Endothelial cell of umbilical vein (primary cell): ENCODE measurements around the gene RPP38. TPM values are rescaled to one million over a fixed set of nuclear protein-coding genes. Genes with fewer than 3 reads are reported as not detected.

Experiments used
- BruUV-seq: library from RNA; stranded (reverse); fragments of 400-500 nt; replicated peaks from 2 replicates; lab custom pipeline; 2021; lab: Mats Ljungman, UMichigan
- CTCF ChIA-PET: fragments of 300-600, 350-600 bp; sonication (Branson Sonifier 250); formaldehyde crosslinking; loops from one replicate; lab custom pipeline; 2021; ENCODE audit warnings: antibody characterized with exemption, inconsistent platforms; lab: Charles Lee
- POLR2A ChIA-PET: fragments of 300-600, 350-600 bp; sonication (Branson Sonifier 250); formaldehyde crosslinking; loops from one replicate; lab custom pipeline; 2021; ENCODE audit warnings: antibody characterized with exemption, inconsistent platforms; lab: Charles Lee
- DNase-seq: peaks from one replicate; pipeline ENCODE4 v3.0.0-alpha.2; 2011; ENCODE audit warnings: low read depth, low spot score
- FAIRE-seq: peaks from 2 replicates; lab custom pipeline; 2011; peaks lifted over from hg19 to GRCh38; lab: Jason Lieb, UNC
- H2AFZ ChIP-seq: 2 replicates; pipeline ENCODE4 v1.6.0; 2012; ENCODE audit warnings: low read depth, low read length, control low read depth, inconsistent platforms
- H3K27ac ChIP-seq: 2 replicates; pipeline ENCODE4 v1.5.1; 2011; ENCODE audit warnings: low read depth, mild to moderate bottlenecking, control low read depth, low read length, moderate library complexity; ENCODE audit not compliant: insufficient read depth
- H3K27me3 ChIP-seq, 2 experiments: 2 replicates each; pipeline versions ENCODE4 v1.6.0 to v1.6.1; 2011; ENCODE audit warnings: low read length in 2 of 2, mixed read lengths in 1 of 2; ENCODE audit not compliant: control insufficient read depth in 2 of 2, insufficient read depth in 2 of 2
- H3K36me3 ChIP-seq, 2 experiments: 2 replicates in 1 of 2; 3 replicates in 1 of 2; pipeline ENCODE4 v1.5.1; 2011; ENCODE audit warnings: low read length in 2 of 2, mild to moderate bottlenecking in 1 of 2, moderate library complexity in 1 of 2; ENCODE audit not compliant: control insufficient read depth in 2 of 2, insufficient read depth in 2 of 2; ENCODE audit errors: extremely low read depth in 1 of 2
- H3K4me1 ChIP-seq: 3 replicates; pipeline ENCODE4 v1.5.1; 2011; ENCODE audit warnings: mild to moderate bottlenecking, low read length; ENCODE audit not compliant: control insufficient read depth, insufficient read depth; ENCODE audit errors: extremely low read depth
- H3K4me2 ChIP-seq: 2 replicates; pipeline ENCODE4 v1.6.1; 2011; ENCODE audit warnings: low read length, control low read depth, mixed read lengths; ENCODE audit not compliant: insufficient read depth
- H3K4me3 ChIP-seq, 3 experiments: fragments of 200-600 bp in 1 of 3; sonication (generic), shearing (Covaris generic) in 1 of 3; replicated peaks in 1 of 3; 2 replicates each; pipeline ENCODE4 v1.5.1; 2011 to 2016; ENCODE audit warnings: control low read depth in 3 of 3, low read length in 3 of 3, mild to moderate bottlenecking in 2 of 3, inconsistent platforms in 1 of 3, low read depth in 1 of 3, moderate library complexity in 1 of 3; ENCODE audit not compliant: insufficient read depth in 1 of 3
- H3K79me2 ChIP-seq: 2 replicates; pipeline ENCODE4 v1.6.0; 2012; ENCODE audit warnings: low read length, inconsistent platforms; ENCODE audit not compliant: control insufficient read depth, insufficient read depth
- H3K9ac ChIP-seq: replicated peaks from 2 replicates; pipeline ENCODE3; 2011; ENCODE audit warnings: low read length, control low read depth; ENCODE audit not compliant: insufficient read depth; ENCODE audit errors: extremely low read depth
- H3K9me1 ChIP-seq: replicated peaks from 3 replicates; pipeline ENCODE4 v1.6.0; 2011; ENCODE audit warnings: mild to moderate bottlenecking, low read length; ENCODE audit not compliant: control insufficient read depth, insufficient read depth; ENCODE audit errors: extremely low read depth
- H3K9me3 ChIP-seq: replicated peaks from 2 replicates; pipeline ENCODE4 v1.5.1; 2012; ENCODE audit warnings: low read length, inconsistent platforms; ENCODE audit not compliant: control insufficient read depth, insufficient read depth
- H4K20me1 ChIP-seq: replicated peaks from 2 replicates; pipeline ENCODE3; 2011; ENCODE audit warnings: mild to moderate bottlenecking, low read length; ENCODE audit not compliant: control insufficient read depth, insufficient read depth; ENCODE audit errors: extremely low read depth
- EZH2 ChIP-seq: IDR thresholded peaks from 2 replicates; pipeline ENCODE4 v1.6.1; 2012; ENCODE audit warnings: borderline replicate concordance, low read depth, mild to moderate bottlenecking, moderate library complexity, low read length, inconsistent platforms; ENCODE audit not compliant: severe bottlenecking
- FOS ChIP-seq: IDR thresholded peaks from 2 replicates; pipeline ENCODE4 v1.6.1; 2011; ENCODE audit warnings: mild to moderate bottlenecking, low read length, moderate library complexity, borderline replicate concordance; ENCODE audit not compliant: insufficient read depth
- GATA2 ChIP-seq: IDR thresholded peaks from 2 replicates; pipeline ENCODE4 v1.7.0; 2011; ENCODE audit warnings: low read depth, mild to moderate bottlenecking, moderate library complexity, mixed read lengths, low read length; ENCODE audit not compliant: insufficient read length, insufficient read depth
- JUN ChIP-seq: IDR thresholded peaks from 2 replicates; pipeline ENCODE4 v1.6.1; 2011; ENCODE audit warnings: borderline replicate concordance, low read depth; ENCODE audit not compliant: insufficient read length, insufficient read depth
- MAX ChIP-seq: IDR thresholded peaks from 2 replicates; pipeline ENCODE4 v1.6.1; 2011; ENCODE audit not compliant: insufficient read depth, insufficient read length
- MYC ChIP-seq: IDR thresholded peaks from one replicate; pipeline ENCODE4 v1.6.1; 2011; ENCODE audit warnings: mild to moderate bottlenecking, low read depth, low read length
- POLR2A ChIP-seq: IDR thresholded peaks from 2 replicates; pipeline ENCODE4 v1.6.1; 2012; ENCODE audit warnings: low read depth, mild to moderate bottlenecking, control low read depth, low read length
- POLR2AphosphoS5 ChIP-seq: IDR thresholded peaks from 2 replicates; pipeline ENCODE4 v1.6.1; 2012; ENCODE audit warnings: low read depth, mild to moderate bottlenecking, control low read depth, low read length, moderate library complexity; ENCODE audit not compliant: insufficient read depth
- dilution Hi-C: fragments of 300-500 bp; cut with MboI; formaldehyde crosslinking; loops from one replicate; pipeline ENCODE4 v1.15.0; 2019; ENCODE audit warnings: low sequenced_read_pairs; ENCODE audit not compliant: extremely low pct_ligation_motif_present
- intact Hi-C: fragments of 100-400 bp; cut with micrococcal nuclease; formaldehyde crosslinking; loops from one replicate; pipeline ENCODE4 v1.10.0; 2022
- polyA plus RNA-seq, 4 experiments: library from polyadenylated mRNA; depleted of rRNA in 3 of 4; stranded (reverse) in 3 of 4; unstranded in 1 of 4; fragments of >200 nt; gene quantifications; 2 replicates each; pipeline versions ENCODE4 v1.2.1 to v1.2.3, GENCODE V29; 2011 to 2012; ENCODE audit warnings: missing spikeins in 1 of 4
- total RNA-seq: library from RNA; stranded (reverse); gene quantifications from 2 replicates; pipeline ENCODE4 v1.2.3, GENCODE V29; 2021
- TF ChIP-seq, protein P1 (sequence below), 2 donors: IDR thresholded peaks; 1 replicate in 1 of 2; 2 replicates in 1 of 2; pipeline ENCODE4 v1.5.1; 2011; ENCODE audit warnings: low read length in 2 of 2, mild to moderate bottlenecking in 2 of 2, moderate library complexity in 2 of 2, control low read depth in 1 of 2, inconsistent platforms in 1 of 2, low read depth in 1 of 2; ENCODE audit not compliant: insufficient read depth in 1 of 2; ENCODE audit errors: extremely low read depth in 1 of 2

Gene RPP38
- total and polyA plus RNA-seq, 2 donors (not counting 3 experiments of a cell fraction or from before 2014, with no cell fraction given): 9.0 to 10.6 TPM

DNA sequence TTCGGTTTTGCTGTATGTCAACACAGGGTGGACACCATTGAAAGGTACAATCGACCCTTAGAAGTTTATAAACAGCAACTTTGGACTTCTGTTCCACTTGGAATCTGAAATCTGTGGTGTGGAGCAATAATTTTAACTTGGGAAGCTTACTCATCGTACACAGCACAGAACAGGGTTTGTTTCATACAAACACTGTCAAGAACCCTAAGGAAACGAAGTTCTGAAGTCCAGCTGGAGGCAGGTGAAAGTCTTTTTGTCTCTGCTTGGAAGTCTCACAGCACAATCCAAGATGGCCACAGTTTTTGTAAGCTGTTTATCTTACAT, 39.8 kb downstream of the RPP38 start:
- no peak for DNase-seq
- CTCF ChIA-PET: no interaction called here
- no peak overlapping the region for H3K27ac ChIP-seq

More for the DNA sequence above, 39.8 kb downstream of the RPP38 start:
- H3K4me1 ChIP-seq: no peaks in the 10 kb centered on the region
- TF ChIP-seq GATA2 (no peak), MAX (no peak), JUN (no peak), MYC (no peak), FOS (no peak), POLR2AphosphoS5 (no peak), POLR2A (no peak), EZH2 (no peak)
- TF ChIP-seq, protein P1, sequence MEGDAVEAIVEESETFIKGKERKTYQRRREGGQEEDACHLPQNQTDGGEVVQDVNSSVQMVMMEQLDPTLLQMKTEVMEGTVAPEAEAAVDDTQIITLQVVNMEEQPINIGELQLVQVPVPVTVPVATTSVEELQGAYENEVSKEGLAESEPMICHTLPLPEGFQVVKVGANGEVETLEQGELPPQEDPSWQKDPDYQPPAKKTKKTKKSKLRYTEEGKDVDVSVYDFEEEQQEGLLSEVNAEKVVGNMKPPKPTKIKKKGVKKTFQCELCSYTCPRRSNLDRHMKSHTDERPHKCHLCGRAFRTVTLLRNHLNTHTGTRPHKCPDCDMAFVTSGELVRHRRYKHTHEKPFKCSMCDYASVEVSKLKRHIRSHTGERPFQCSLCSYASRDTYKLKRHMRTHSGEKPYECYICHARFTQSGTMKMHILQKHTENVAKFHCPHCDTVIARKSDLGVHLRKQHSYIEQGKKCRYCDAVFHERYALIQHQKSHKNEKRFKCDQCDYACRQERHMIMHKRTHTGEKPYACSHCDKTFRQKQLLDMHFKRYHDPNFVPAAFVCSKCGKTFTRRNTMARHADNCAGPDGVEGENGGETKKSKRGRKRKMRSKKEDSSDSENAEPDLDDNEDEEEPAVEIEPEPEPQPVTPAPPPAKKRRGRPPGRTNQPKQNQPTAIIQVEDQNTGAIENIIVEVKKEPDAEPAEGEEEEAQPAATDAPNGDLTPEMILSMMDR (IDR thresholded peaks at IDR 0.05; ENCODE audit: extremely low read depth in 1 of 2, insufficient read depth in 1 of 2, low read depth in 1 of 2, low read length in 2 of 2): no peak
- no peak overlapping the region for H3K4me2 ChIP-seq
- BruUV-seq: no TSS peak
- no peak overlapping the region for H3K9ac ChIP-seq
- H2AFZ ChIP-seq: no peak overlapping the region
- dilution Hi-C loops (no loop called here), intact Hi-C loops (no loop called here)
- H3K27me3 ChIP-seq: no peaks in the 10 kb centered on the region
- H3K4me3 ChIP-seq: no peak overlapping the region
- H3K79me2 ChIP-seq: peaks cover 26% of the 10 kb centered on the region
- POLR2A ChIA-PET: no interaction called here
- no peak for FAIRE-seq
- H3K36me3 ChIP-seq: peaks cover 26 to 34% of the 10 kb centered on the region in 2 experiments
- no peaks in the 10 kb centered on the region for H3K9me1 ChIP-seq
- no peaks in the 10 kb centered on the region for H4K20me1 ChIP-seq
- no peaks in the 10 kb centered on the region for H3K9me3 ChIP-seq
